ENCODE measurements around the gene TRIP11. TPM values are rescaled to one million over a fixed set of nuclear protein-coding genes. Genes with fewer than 3 reads are reported as not detected.

The TRIP11 gene
- total RNA-seq, 1 donor from 2014 or later = 37.5 TPM

- no peak for DNase-seq (ENCODE audit: low spot score in 2 of 2)
- FAIRE-seq = no peak
Measured at GRCh38 chr14:92012121-92012748, 27.6 kb downstream of the TRIP11 start.

GRCh38 chr14:92010644-92011043 is 29.2 kb downstream of the TRIP11 start:
- DNase-seq (ENCODE audit: low spot score in 2 of 2) = no peak
- no peak for FAIRE-seq

GRCh38 chr14:92009604-92010003 is 30.3 kb downstream of the TRIP11 start:
- FAIRE-seq = no peak
- DNase-seq (ENCODE audit: low spot score in 2 of 2) = no peak

- DNase-seq (ENCODE audit: low spot score in 2 of 2) (no peak), FAIRE-seq (no peak)
Measured at GRCh38 chr14:92005019-92005418, 34.8 kb downstream of the TRIP11 start.

GRCh38 chr14:92004062-92004461 is 35.8 kb downstream of the TRIP11 start:
- FAIRE-seq (no peak), DNase-seq (ENCODE audit: low spot score in 2 of 2) (no peak)

GRCh38 chr14:91998667-91999570 is 40.9 kb downstream of the TRIP11 start:
- no peak for DNase-seq (ENCODE audit: low spot score in 2 of 2)
- FAIRE-seq = no peak

GRCh38 chr14:91997492-91997891 is 42.4 kb downstream of the TRIP11 start:
- DNase-seq (ENCODE audit: low spot score in 2 of 2) (no peak), FAIRE-seq (no peak)

GRCh38 chr14:91996948-91997371 is 42.9 kb downstream of the TRIP11 start:
- DNase-seq (ENCODE audit: low spot score in 2 of 2) = no peak
- FAIRE-seq = no peak

GRCh38 chr14:91987192-91987591 is 52.7 kb downstream of the TRIP11 start:
- FAIRE-seq = no peak

GRCh38 chr14:91985521-91986255 is 54.2 kb downstream of the TRIP11 start:
- no peak for FAIRE-seq
- DNase-seq (ENCODE audit: low spot score in 2 of 2) = no peak

More at GRCh38 chr14:91987192-91987591, 52.7 kb downstream of the TRIP11 start:
- DNase-seq (ENCODE audit: low spot score in 2 of 2) = no peak

- no peak for FAIRE-seq
- DNase-seq (ENCODE audit: low spot score in 2 of 2) = no peak
Measured at GRCh38 chr14:91985008-91985407, 54.9 kb downstream of the TRIP11 start.

GRCh38 chr14:91983588-91983987 is 56.3 kb downstream of the TRIP11 start:
- DNase-seq (ENCODE audit: low spot score in 2 of 2) (no peak), FAIRE-seq (no peak)

GRCh38 chr14:91980157-91980556 is 59.7 kb downstream of the TRIP11 start:
- no peak for FAIRE-seq

GRCh38 chr14:91977884-91978283 is 62.0 kb downstream of the TRIP11 start:
- FAIRE-seq = no peak
- no peak for DNase-seq (ENCODE audit: low spot score in 2 of 2)

More at GRCh38 chr14:91980157-91980556, 59.7 kb downstream of the TRIP11 start:
- peak in 1 of 2 donors; percentile 15 for DNase-seq (ENCODE audit: low spot score in 2 of 2)

GRCh38 chr14:91975763-91976162 is 64.1 kb downstream of the TRIP11 start:
- FAIRE-seq = no peak

GRCh38 chr14:91971188-91971778 is 68.6 kb downstream of the TRIP11 start:
- DNase-seq (ENCODE audit: low spot score in 2 of 2) = no peak
- FAIRE-seq = no peak

More at GRCh38 chr14:91975763-91976162, 64.1 kb downstream of the TRIP11 start:
- no peak for DNase-seq (ENCODE audit: low spot score in 2 of 2)

- FAIRE-seq (no peak), DNase-seq (ENCODE audit: low spot score in 2 of 2) (no peak)
Measured at GRCh38 chr14:91968280-91968679, 71.6 kb downstream of the TRIP11 start.

- DNase-seq (ENCODE audit: low spot score in 2 of 2) (no peak), FAIRE-seq (no peak)
Measured at GRCh38 chr14:91964724-91965123, 75.1 kb downstream of the TRIP11 start.

- DNase-seq (ENCODE audit: low spot score in 2 of 2) (no peak), FAIRE-seq (peak; percentile 10)
Measured at GRCh38 chr14:91964011-91964410, 75.8 kb downstream of the TRIP11 start.

GRCh38 chr14:91963465-91963864 is 76.4 kb downstream of the TRIP11 start:
- FAIRE-seq (no peak), DNase-seq (ENCODE audit: low spot score in 2 of 2) (no peak)

Data from frontal cortex (tissue), 4 donors.